NB4 (cell line): ENCODE measurements around the gene LMTK3.

Source experiments
- POLR2A ChIP-seq: IDR thresholded peaks from 2 replicates; pipeline ENCODE4 v1.6.1; 2011; ENCODE audit warnings: mild to moderate bottlenecking; ENCODE audit not compliant: insufficient read length; ENCODE audit errors: extremely low read depth
- TF ChIP-seq, protein P1 (sequence below): IDR thresholded peaks from one replicate; pipeline ENCODE4 v1.5.1; 2012; ENCODE audit warnings: low read depth, low read length
- TF ChIP-seq, protein P2 (sequence below): IDR thresholded peaks from 2 replicates; pipeline ENCODE4 v1.6.1; 2011; ENCODE audit warnings: low read depth, low read length

DNA sequence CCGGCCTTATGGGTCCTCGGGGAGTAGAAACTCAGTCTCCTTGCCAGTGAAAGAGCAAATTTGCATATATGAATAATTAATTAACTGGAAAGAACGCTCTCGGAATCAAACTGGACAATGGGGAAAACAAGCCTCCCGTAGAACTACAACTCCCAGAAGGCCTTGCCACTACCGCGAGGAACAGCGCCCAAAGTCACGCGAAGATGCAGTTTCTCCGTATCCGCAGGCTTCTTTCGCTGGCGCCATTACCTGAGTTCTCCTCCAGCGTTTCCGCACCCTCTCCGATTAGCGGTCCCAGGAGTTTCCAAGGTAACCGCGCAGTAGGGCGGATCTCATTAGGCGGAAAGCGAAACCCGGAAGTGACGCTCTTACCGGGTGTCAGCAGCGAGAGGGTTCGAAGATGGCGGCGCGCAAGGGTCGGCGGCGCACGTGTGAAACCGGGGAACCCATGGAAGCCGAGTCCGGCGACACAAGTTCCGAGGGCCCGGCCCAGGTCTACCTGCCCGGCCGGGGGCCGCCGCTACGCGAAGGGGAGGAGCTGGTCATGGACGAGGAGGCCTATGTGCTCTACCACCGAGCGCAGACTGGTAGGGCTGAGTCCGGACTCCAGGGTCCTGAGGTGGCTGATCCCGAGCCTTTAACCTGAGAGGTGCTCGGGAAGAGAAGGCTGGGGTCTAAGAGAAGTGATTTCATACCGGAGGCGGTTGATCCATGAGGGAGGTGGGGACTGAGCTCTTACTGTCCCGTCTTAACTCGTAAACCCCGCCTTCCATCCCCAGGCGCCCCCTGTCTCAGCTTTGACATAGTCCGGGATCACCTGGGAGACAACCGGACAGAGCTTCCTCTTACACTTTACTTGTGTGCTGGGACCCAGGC, 65.8 kb downstream of the LMTK3 start, which contains the start of gene GRWD1:
- TF ChIP-seq, protein P1, sequence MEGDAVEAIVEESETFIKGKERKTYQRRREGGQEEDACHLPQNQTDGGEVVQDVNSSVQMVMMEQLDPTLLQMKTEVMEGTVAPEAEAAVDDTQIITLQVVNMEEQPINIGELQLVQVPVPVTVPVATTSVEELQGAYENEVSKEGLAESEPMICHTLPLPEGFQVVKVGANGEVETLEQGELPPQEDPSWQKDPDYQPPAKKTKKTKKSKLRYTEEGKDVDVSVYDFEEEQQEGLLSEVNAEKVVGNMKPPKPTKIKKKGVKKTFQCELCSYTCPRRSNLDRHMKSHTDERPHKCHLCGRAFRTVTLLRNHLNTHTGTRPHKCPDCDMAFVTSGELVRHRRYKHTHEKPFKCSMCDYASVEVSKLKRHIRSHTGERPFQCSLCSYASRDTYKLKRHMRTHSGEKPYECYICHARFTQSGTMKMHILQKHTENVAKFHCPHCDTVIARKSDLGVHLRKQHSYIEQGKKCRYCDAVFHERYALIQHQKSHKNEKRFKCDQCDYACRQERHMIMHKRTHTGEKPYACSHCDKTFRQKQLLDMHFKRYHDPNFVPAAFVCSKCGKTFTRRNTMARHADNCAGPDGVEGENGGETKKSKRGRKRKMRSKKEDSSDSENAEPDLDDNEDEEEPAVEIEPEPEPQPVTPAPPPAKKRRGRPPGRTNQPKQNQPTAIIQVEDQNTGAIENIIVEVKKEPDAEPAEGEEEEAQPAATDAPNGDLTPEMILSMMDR = peak; percentile 52
- TF ChIP-seq POLR2A = peak; percentile 99
- TF ChIP-seq, protein P2, sequence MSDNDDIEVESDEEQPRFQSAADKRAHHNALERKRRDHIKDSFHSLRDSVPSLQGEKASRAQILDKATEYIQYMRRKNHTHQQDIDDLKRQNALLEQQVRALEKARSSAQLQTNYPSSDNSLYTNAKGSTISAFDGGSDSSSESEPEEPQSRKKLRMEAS = peak; percentile 99
